ENCODE results near the gene KRT83.
"Not testable (repeated sequence)": the region's sequence is repeated elsewhere in the genome, so short reads cannot be mapped to it uniquely, and the experiment has no call there.

The KRT83 gene

GRCh38 chr12:52310622-52311284 lies 10.4 kb downstream of the KRT83 start:
- no peak for DNase-seq (ENCODE audit: low read depth in 2 of 3, low spot score in 1 of 3)

GRCh38 chr12:52308806-52309425 lies 12.3 kb downstream of the KRT83 start:
- no peak for DNase-seq (ENCODE audit: low read depth in 2 of 3, low spot score in 1 of 3)

- peak; percentile 23 to 39 (median 35) for DNase-seq (ENCODE audit: low read depth in 2 of 3, low spot score in 1 of 3)
These were observed 13.1 kb downstream of the KRT83 start for GRCh38 chr12:52307836-52308805.

- DNase-seq (ENCODE audit: low read depth in 2 of 3, low spot score in 1 of 3): no peak
These were observed 14.5 kb downstream of the KRT83 start for GRCh38 chr12:52306731-52307130.

GRCh38 chr12:52305921-52306705 lies 15.1 kb downstream of the KRT83 start:
- DNase-seq (ENCODE audit: low read depth in 2 of 3, low spot score in 1 of 3): no peak

GRCh38 chr12:52304941-52305411 lies 16.2 kb downstream of the KRT83 start:
- DNase-seq (ENCODE audit: low read depth in 2 of 3, low spot score in 1 of 3): not testable (repeated sequence)

- not testable (repeated sequence) for DNase-seq (ENCODE audit: low read depth in 2 of 3, low spot score in 1 of 3)
These were observed 18.8 kb downstream of the KRT83 start for GRCh38 chr12:52302242-52302914.

GRCh38 chr12:52301721-52302120 lies 19.5 kb downstream of the KRT83 start:
- DNase-seq (ENCODE audit: low read depth in 2 of 3, low spot score in 1 of 3): not testable (repeated sequence)

GRCh38 chr12:52300796-52301691 lies 20.2 kb downstream of the KRT83 start:
- no peak for DNase-seq (ENCODE audit: low read depth in 2 of 3, low spot score in 1 of 3)

GRCh38 chr12:52298677-52299190 lies 22.5 kb downstream of the KRT83 start:
- DNase-seq (ENCODE audit: low read depth in 2 of 3, low spot score in 1 of 3): no peak

- DNase-seq (ENCODE audit: low read depth in 2 of 3, low spot score in 1 of 3): no peak
These were observed 24.5 kb downstream of the KRT83 start for GRCh38 chr12:52296572-52297215.

GRCh38 chr12:52295663-52296062 lies 25.5 kb downstream of the KRT83 start:
- no peak for DNase-seq (ENCODE audit: low read depth in 2 of 3, low spot score in 1 of 3)

- DNase-seq (ENCODE audit: low read depth in 2 of 3, low spot score in 1 of 3): no peak
These were observed 26.4 kb downstream of the KRT83 start for GRCh38 chr12:52294803-52295202.

- no peak for DNase-seq (ENCODE audit: low read depth in 2 of 3, low spot score in 1 of 3)
These were observed 27.3 kb downstream of the KRT83 start for GRCh38 chr12:52293926-52294325.

- no peak for DNase-seq (ENCODE audit: low read depth in 2 of 3, low spot score in 1 of 3)
These were observed 29.8 kb downstream of the KRT83 start, which contains the start of gene KRT81 for GRCh38 chr12:52291267-52291935. TSS of gene KRT81 (minus strand) at chr12:52291534. CDS start at chr12:52291465, 69 bp downstream.

- not testable (repeated sequence) for DNase-seq (ENCODE audit: low read depth in 2 of 3, low spot score in 1 of 3)
These were observed 30.6 kb downstream of the KRT83 start for GRCh38 chr12:52290483-52291134.
